HFFc6 (cell line): ENCODE data around the gene HNRNPA1. TPM values are rescaled to one million over a fixed set of nuclear protein-coding genes. Genes with fewer than 3 reads are reported as not detected.

Source experiments
- DNase-seq: peaks from one replicate; pipeline ENCODE4 v3.0.0-alpha.2; 2018
- H3K27ac Mint-ChIP-seq: 2 replicates; pipeline ENCODE4 v1.8.0; 2020; ENCODE audit warnings: mild to moderate bottlenecking, mixed read lengths
- H3K27me3 Mint-ChIP-seq: 2 replicates; pipeline ENCODE4 v1.8.0; 2021; ENCODE audit warnings: mild to moderate bottlenecking, moderate library complexity, mixed read lengths; ENCODE audit not compliant: insufficient read depth
- H3K36me3 Mint-ChIP-seq: 2 replicates; pipeline ENCODE4 v1.8.0; 2021; ENCODE audit warnings: low read depth, mixed read lengths
- H3K4me1 Mint-ChIP-seq: 2 replicates; pipeline ENCODE4 v1.8.0; 2020; ENCODE audit warnings: low read depth, mixed read lengths
- H3K4me3 Mint-ChIP-seq: 2 replicates; pipeline ENCODE4 v1.8.0; 2020; ENCODE audit warnings: mild to moderate bottlenecking, moderate library complexity, mixed read lengths
- H3K9me3 Mint-ChIP-seq: 2 replicates; pipeline ENCODE4 v1.8.0; 2020; ENCODE audit warnings: mild to moderate bottlenecking, mixed read lengths
- CTCF ChIP-seq: fragments of 200-600 bp; sonication (generic); IDR thresholded peaks from 2 replicates; pipeline ENCODE4 v1.5.0; 2021; ENCODE audit warnings: antibody characterized with exemption, mild to moderate bottlenecking
- total RNA-seq, 6 experiments: library from RNA; stranded (reverse); fragmentation: NEBNext Ultra II Directional; extraction: Animal tissue kit (Norgen Biotek cat#: 25700); gene quantifications; 2 replicates in 1 of 6; 3 replicates in 5 of 6; pipeline ENCODE4 v1.2.3, GENCODE V29; 2021

HNRNPA1 gene
- total RNA-seq, 6 experiments from 2014 or later: 768 to 1,141 (median 1,018) TPM

GRCh38 chr12:54298904-54299303 lies 18.4 kb downstream of the HNRNPA1 start:
- H3K4me3 Mint-ChIP-seq: no peak overlapping the region
- TF ChIP-seq CTCF: no peak
- no peaks in the 10 kb centered on the region for H3K9me3 Mint-ChIP-seq
- H3K27ac Mint-ChIP-seq: no peak overlapping the region
- no peaks in the 10 kb centered on the region for H3K36me3 Mint-ChIP-seq
- H3K27me3 Mint-ChIP-seq: peaks cover 24% of the 10 kb centered on the region
- peaks cover 27% of the 10 kb centered on the region for H3K4me1 Mint-ChIP-seq
- no peak for DNase-seq

DNA sequence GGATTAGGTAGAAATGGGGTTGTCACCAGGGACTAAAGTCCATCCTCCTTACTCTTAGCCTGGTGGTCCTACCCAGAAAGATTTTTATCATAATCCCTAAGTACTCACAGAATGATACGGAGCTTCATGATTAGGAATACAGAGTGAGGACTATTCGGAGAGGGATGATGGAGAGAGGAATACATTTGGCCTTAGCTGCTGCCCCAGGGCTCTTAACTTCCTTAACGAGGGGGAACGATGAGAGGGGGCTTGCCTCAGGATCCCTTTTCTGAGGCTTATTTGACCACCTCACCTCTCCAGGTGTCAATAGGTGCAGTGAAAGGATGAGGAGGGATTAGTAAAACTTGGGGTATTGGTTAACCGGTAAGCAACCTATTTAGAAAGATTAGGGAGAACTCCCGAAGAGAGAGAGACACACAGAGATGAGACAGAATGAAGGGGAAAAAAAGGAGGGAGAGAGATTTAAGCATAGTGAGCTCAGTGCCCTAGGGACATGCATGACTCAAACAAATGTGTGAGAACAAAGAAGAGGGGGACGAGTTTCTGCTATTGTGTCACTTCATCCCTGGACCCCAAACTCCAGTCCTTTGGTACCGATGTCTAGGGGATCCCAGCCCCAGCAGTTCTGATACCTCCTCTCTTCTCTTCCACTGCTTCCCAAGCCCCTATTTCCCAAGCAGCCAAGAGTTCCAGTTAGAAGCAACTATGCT lies 19.1 kb downstream of the HNRNPA1 start:
- peaks cover 28% of the 10 kb centered on the region for H3K27me3 Mint-ChIP-seq
- peak overlapping the region; percentile 59 for H3K27ac Mint-ChIP-seq
- no peak for TF ChIP-seq CTCF
- H3K36me3 Mint-ChIP-seq: no peaks in the 10 kb centered on the region
- H3K4me3 Mint-ChIP-seq: peak overlapping the region; percentile 75; the same call in 1 of the 2 replicates
- H3K9me3 Mint-ChIP-seq: no peaks in the 10 kb centered on the region
- peaks cover 32% of the 10 kb centered on the region for H3K4me1 Mint-ChIP-seq
- peak; percentile 33 for DNase-seq

DNA sequence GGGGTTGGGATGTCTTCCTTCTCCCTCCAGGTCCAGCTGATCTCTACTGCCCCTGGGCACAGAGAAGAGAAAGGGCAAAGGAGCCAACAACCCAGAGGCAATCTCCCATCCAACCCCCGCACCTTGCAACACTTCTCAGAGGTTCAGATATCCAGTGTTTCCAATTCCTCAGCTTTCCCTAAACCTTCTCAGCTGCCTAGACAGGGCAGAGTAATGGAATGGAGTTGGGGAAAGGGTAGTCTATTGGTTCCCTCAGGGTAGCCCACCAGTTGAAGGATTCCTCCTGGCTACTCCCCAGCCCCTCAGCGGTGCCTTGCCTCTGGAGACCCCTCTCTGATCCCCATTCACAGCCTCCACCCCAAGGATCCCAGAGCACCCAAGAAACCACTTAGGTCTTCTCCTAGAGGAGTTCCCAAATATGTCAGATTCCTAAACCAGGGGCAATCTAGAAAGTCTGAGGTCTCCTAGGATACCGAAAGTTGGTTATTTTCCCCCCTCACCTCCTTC lies 19.8 kb downstream of the HNRNPA1 start:
- TF ChIP-seq CTCF: no peak
- peaks cover 28% of the 10 kb centered on the region for H3K27me3 Mint-ChIP-seq
- no peaks in the 10 kb centered on the region for H3K36me3 Mint-ChIP-seq
- no peak for DNase-seq
- peaks cover 32% of the 10 kb centered on the region for H3K4me1 Mint-ChIP-seq
- peak overlapping the region; percentile 75 for H3K4me3 Mint-ChIP-seq
- H3K27ac Mint-ChIP-seq: peak overlapping the region; percentile 59
- no peaks in the 10 kb centered on the region for H3K9me3 Mint-ChIP-seq

GRCh38 chr12:54300732-54301427 lies 20.4 kb downstream of the HNRNPA1 start, which contains the start of gene NFE2:
NFE2 (minus strand) TSS chr12:54301015; CDS start chr12:54295248, 5,767 bp downstream.
- no peaks in the 10 kb centered on the region for H3K9me3 Mint-ChIP-seq
- DNase-seq: peak; percentile 66
- H3K27ac Mint-ChIP-seq: peak within 1 kb of the TSS; percentile 59
- no peak for TF ChIP-seq CTCF
- H3K4me3 Mint-ChIP-seq: peak within 1 kb of the TSS; percentile 75
- no peaks in the 10 kb centered on the region for H3K36me3 Mint-ChIP-seq
- peaks cover 32% of the 10 kb centered on the region for H3K4me1 Mint-ChIP-seq
- H3K27me3 Mint-ChIP-seq: peaks cover 28% of the 10 kb centered on the region

- H3K4me3 Mint-ChIP-seq: no peak overlapping the region; the same call in 1 of the 2 replicates
- no peaks in the 10 kb centered on the region for H3K36me3 Mint-ChIP-seq
- no peaks in the 10 kb centered on the region for H3K9me3 Mint-ChIP-seq
- H3K4me1 Mint-ChIP-seq: peaks cover 32% of the 10 kb centered on the region
- TF ChIP-seq CTCF: no peak
- no peak for DNase-seq
- no peak overlapping the region for H3K27ac Mint-ChIP-seq
- peaks cover 28% of the 10 kb centered on the region for H3K27me3 Mint-ChIP-seq
Measured at GRCh38 chr12:54301428-54302048, 21.0 kb downstream of the HNRNPA1 start.
